Neural progenitor cell (in vitro differentiated cells): ENCODE measurements around the gene KANK4. TPM values are rescaled to one million over a fixed set of nuclear protein-coding genes. Genes with fewer than 3 reads are reported as not detected.

Experiments used
- DNase-seq: peaks from one replicate; pipeline ENCODE4 v3.0.0-alpha.2; 2016; ENCODE audit warnings: low spot score
- H2AFZ ChIP-seq: fragments of 200-600 bp; sonication (generic); replicated peaks from 2 replicates; pipeline ENCODE4 v1.6.1; 2016; ENCODE audit warnings: antibody characterized with exemption
- H3F3A ChIP-seq: fragments of 200-600 bp; sonication (generic); 2 replicates; pipeline ENCODE4 v1.6.1; 2016; ENCODE audit warnings: antibody characterized with exemption, low read depth
- H3K27ac ChIP-seq: fragments of 200-600 bp; sonication (generic); 2 replicates; pipeline ENCODE4 v1.5.1; 2016; ENCODE audit warnings: mild to moderate bottlenecking
- H3K27me3 ChIP-seq: fragments of 200-600 bp; sonication (generic); 2 replicates; pipeline ENCODE4 v1.6.1; 2016; ENCODE audit warnings: mild to moderate bottlenecking, moderate library complexity
- H3K36me3 ChIP-seq: fragments of 200-600 bp; sonication (generic); 2 replicates; pipeline ENCODE4 v1.5.1; 2016
- H3K4me1 ChIP-seq: fragments of 200-600 bp; sonication (generic); 2 replicates; pipeline ENCODE4 v1.6.1; 2016; ENCODE audit warnings: mixed run types
- H3K4me2 ChIP-seq: fragments of 200-600 bp; sonication (generic); 2 replicates; pipeline ENCODE4 v1.6.1; 2016
- H3K4me3 ChIP-seq: fragments of 200-600 bp; sonication (generic); 2 replicates; pipeline ENCODE4 v1.5.1; 2016
- H3K79me2 ChIP-seq: fragments of 200-600 bp; sonication (generic); 2 replicates; pipeline ENCODE4 v1.6.1; 2016; ENCODE audit warnings: low read depth
- H3K9ac ChIP-seq: fragments of 200-600 bp; sonication (generic); 2 replicates; pipeline ENCODE4 v1.6.1; 2016
- H3K9me3 ChIP-seq: fragments of 200-600 bp; sonication (generic); 2 replicates; pipeline ENCODE4 v1.5.1; 2016; ENCODE audit warnings: low read depth
- H4K20me1 ChIP-seq: fragments of 200-600 bp; sonication (generic); 2 replicates; pipeline ENCODE4 v1.6.1; 2016; ENCODE audit warnings: low read depth
- H3K27ac Mint-ChIP-seq: 3 replicates; pipeline ENCODE4 v1.8.0; 2021; ENCODE audit warnings: mixed read lengths
- H3K27me3 Mint-ChIP-seq: 2 replicates; pipeline ENCODE4 v1.8.0; 2022; ENCODE audit warnings: low read depth, mild to moderate bottlenecking, inconsistent platforms, moderate library complexity, mixed read lengths; ENCODE audit not compliant: insufficient read depth
- H3K36me3 Mint-ChIP-seq: 3 replicates; pipeline ENCODE4 v1.8.0; 2021; ENCODE audit warnings: mixed read lengths
- H3K4me1 Mint-ChIP-seq: 3 replicates; pipeline ENCODE4 v1.8.0; 2021; ENCODE audit warnings: mixed read lengths
- H3K4me3 Mint-ChIP-seq: 3 replicates; pipeline ENCODE4 v1.8.0; 2021; ENCODE audit warnings: mild to moderate bottlenecking, moderate library complexity, mixed read lengths
- H3K9me3 Mint-ChIP-seq: 3 replicates; pipeline ENCODE4 v1.8.0; 2020; ENCODE audit warnings: mixed read lengths
- EZH2 ChIP-seq: fragments of 200-600 bp; sonication (generic); IDR thresholded peaks from 2 replicates; pipeline ENCODE4 v1.6.1; 2017; ENCODE audit warnings: antibody characterized with exemption, mild to moderate bottlenecking, moderate library complexity
- EZH2phosphoT487 ChIP-seq: fragments of 200-600 bp; sonication (generic); IDR thresholded peaks from 2 replicates; pipeline ENCODE4 v1.6.1; 2017; ENCODE audit warnings: antibody characterized with exemption
- small RNA-seq: library from RNA; depleted of rRNA; stranded (forward); fragments of <200 nt; gene quantifications from one replicate; pipeline ENCODE3, GENCODE V24; 2015
- total RNA-seq: library from RNA; depleted of rRNA; stranded (reverse); fragments of >200 nt; gene quantifications from 2 replicates; pipeline ENCODE4 v1.2.3, GENCODE V29; 2015; ENCODE audit warnings: low replicate concordance
- TF ChIP-seq, protein P1 (sequence below): fragments of 200-600 bp; sonication (generic); IDR thresholded peaks from 2 replicates; pipeline ENCODE4 v1.5.1; 2017; ENCODE audit warnings: antibody characterized with exemption, mild to moderate bottlenecking

KANK4 gene
- total RNA-seq, 1 donor from 2014 or later: not detected

DNA sequence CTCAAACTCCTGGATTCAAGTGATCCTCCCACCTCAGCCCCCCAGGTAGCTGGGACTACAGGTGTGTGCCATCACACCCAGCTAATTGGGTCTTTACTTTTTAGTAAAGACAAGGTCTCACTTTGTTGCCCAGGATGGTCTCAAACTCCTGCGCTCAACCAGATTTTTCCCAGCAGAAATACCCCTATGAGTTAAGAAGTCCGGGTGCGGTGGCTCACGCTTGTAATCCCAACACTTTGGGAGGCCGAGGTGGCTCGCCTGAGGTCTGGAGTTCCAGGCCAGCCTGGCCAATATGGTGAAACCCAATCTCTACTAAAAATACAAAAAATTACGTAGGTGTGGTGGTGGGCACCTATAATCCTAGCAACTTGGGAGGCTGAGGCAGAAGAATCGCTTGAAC lies 131.1 kb downstream of the KANK4 start:
- no peak overlapping the region for H3K27ac ChIP-seq
- no peaks in the 10 kb centered on the region for H4K20me1 ChIP-seq
- H3F3A ChIP-seq: peaks cover 9% of the 10 kb centered on the region
- Mint-ChIP-seq H3K36me3 (no peaks in the 10 kb centered on the region), H3K4me3 (no peak overlapping the region), H3K27ac (no peak overlapping the region), H3K4me1 (peaks cover 8% of the 10 kb centered on the region), H3K9me3 (no peaks in the 10 kb centered on the region), H3K27me3 (peaks cover 2% of the 10 kb centered on the region)
- H2AFZ ChIP-seq: no peak overlapping the region
- no peak overlapping the region for H3K4me3 ChIP-seq
- H3K4me1 ChIP-seq: peaks cover 12% of the 10 kb centered on the region
- no peaks in the 10 kb centered on the region for H3K9me3 ChIP-seq
- H3K79me2 ChIP-seq: no peaks in the 10 kb centered on the region
- DNase-seq: no peak
- H3K36me3 ChIP-seq: no peaks in the 10 kb centered on the region
- no peaks in the 10 kb centered on the region for H3K27me3 ChIP-seq
- H3K4me2 ChIP-seq: no peak overlapping the region
- H3K9ac ChIP-seq: no peak overlapping the region
- TF ChIP-seq, protein P1, sequence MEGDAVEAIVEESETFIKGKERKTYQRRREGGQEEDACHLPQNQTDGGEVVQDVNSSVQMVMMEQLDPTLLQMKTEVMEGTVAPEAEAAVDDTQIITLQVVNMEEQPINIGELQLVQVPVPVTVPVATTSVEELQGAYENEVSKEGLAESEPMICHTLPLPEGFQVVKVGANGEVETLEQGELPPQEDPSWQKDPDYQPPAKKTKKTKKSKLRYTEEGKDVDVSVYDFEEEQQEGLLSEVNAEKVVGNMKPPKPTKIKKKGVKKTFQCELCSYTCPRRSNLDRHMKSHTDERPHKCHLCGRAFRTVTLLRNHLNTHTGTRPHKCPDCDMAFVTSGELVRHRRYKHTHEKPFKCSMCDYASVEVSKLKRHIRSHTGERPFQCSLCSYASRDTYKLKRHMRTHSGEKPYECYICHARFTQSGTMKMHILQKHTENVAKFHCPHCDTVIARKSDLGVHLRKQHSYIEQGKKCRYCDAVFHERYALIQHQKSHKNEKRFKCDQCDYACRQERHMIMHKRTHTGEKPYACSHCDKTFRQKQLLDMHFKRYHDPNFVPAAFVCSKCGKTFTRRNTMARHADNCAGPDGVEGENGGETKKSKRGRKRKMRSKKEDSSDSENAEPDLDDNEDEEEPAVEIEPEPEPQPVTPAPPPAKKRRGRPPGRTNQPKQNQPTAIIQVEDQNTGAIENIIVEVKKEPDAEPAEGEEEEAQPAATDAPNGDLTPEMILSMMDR: no peak
- TF ChIP-seq EZH2phosphoT487 (no peak), EZH2 (no peak)

DNA sequence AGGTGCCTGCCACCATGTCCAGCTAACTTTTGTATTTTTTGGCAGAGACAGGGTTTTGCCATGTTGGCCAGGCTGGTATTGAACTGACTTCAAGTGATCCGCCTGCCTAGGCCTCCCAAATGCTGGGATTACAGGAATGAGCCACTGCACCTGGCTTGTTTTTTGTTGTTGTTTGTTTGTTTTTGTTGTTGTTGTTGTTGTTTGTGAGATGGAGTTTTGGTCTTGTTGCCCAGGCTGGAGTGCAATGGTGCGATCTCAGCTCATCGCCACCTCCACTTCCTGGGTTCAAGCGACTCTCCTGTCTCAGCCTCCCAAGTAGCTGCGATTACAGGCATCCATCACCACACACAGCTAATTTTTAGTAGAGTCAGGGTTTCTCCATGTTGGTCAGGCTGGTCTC lies 131.7 kb downstream of the KANK4 start:
- no peak for DNase-seq
- H3K4me1 ChIP-seq: peaks cover 17% of the 10 kb centered on the region
- no peaks in the 10 kb centered on the region for H3K9me3 ChIP-seq
- no peaks in the 10 kb centered on the region for H4K20me1 ChIP-seq
- no peak overlapping the region for H3K9ac ChIP-seq
- no peaks in the 10 kb centered on the region for H3K27me3 ChIP-seq
- no peaks in the 10 kb centered on the region for H3K36me3 ChIP-seq
- H3K27ac ChIP-seq: no peak overlapping the region
- Mint-ChIP-seq H3K27me3 (peaks cover 2% of the 10 kb centered on the region), H3K27ac (no peak overlapping the region), H3K36me3 (no peaks in the 10 kb centered on the region), H3K4me1 (peaks cover 14% of the 10 kb centered on the region), H3K9me3 (no peaks in the 10 kb centered on the region), H3K4me3 (no peak overlapping the region)
- TF ChIP-seq EZH2phosphoT487: no peak
- no peak for TF ChIP-seq EZH2
- TF ChIP-seq, protein P1: no peak
- H2AFZ ChIP-seq: no peak overlapping the region
- H3K79me2 ChIP-seq: no peaks in the 10 kb centered on the region
- peaks cover 15% of the 10 kb centered on the region for H3F3A ChIP-seq
- no peak overlapping the region for H3K4me3 ChIP-seq
- H3K4me2 ChIP-seq: no peak overlapping the region

Small RNA genes within 50 kb of the gene (small RNA-seq; reads per million reads assigned to genes)
- not detected for gene RNU6-371P

Other genes starting within 250 kb of the KANK4 start
- 12.5 and 15.4 TPM in 2 replicates for gene L1TD1, start 124.6 kb downstream of the KANK4 start, total RNA-seq
- gene USP1, start 117.6 kb upstream of the KANK4 start, total RNA-seq: 67.7 and 106 TPM in 2 replicates